Epidermal melanocyte (primary cell): ENCODE data around the gene PAX5.

Source experiments
- DNase-seq: peaks from one replicate; pipeline ENCODE4 v3.0.0; 2011; ENCODE audit warnings: low spot score; ENCODE audit not compliant: insufficient read length

The PAX5 gene

GRCh38 chr9:36839131-36839885, 194.8 kb downstream of the PAX5 start:
- no peak for DNase-seq

DNA sequence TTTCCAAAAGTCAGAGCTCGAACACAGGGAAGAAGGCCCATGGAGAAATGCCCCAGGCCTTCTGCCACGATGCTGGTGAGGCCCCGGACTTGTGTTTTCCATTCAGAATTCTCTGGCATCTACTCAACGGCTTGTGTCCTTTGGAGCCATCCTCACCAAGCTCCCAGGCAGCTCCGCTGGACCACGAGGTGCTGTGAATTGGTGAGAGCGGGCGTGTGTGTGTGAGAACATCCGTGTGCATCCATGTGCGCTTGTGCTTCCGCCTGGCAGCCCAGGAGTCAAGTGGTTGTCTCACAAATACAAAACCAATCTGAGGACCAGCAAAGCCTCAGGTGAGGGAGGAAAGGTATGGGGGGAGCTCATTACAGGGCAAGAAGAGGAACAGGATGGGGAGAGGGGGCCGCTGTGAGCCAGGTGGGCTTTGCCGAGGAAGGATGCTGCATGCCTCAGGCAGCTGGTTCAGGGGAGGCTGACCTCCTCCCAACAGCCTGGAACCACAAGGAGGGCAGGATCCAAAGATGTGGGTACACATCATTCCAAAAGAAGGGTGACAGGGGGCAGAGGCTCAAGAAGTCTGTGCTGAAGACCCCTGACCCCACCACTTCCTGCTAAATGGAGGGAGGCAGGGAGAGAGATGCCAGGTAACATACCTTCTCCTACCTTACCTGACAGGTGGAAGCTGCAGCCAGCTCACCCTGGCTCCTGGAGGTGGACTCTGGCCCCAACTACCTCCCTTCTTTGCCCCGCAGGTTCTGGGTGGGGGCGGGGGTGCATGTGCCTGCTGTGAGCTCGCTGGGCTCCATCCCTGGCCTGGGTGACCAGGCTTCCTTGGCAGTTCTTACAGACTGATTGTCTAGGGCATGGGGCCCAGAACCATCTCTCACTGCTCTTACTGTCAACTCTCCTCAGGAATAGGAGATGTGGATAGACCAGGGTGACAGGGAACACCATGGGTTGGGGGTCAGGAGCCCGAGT, 196.3 kb downstream of the PAX5 start:
- DNase-seq, result no peak

DNA sequence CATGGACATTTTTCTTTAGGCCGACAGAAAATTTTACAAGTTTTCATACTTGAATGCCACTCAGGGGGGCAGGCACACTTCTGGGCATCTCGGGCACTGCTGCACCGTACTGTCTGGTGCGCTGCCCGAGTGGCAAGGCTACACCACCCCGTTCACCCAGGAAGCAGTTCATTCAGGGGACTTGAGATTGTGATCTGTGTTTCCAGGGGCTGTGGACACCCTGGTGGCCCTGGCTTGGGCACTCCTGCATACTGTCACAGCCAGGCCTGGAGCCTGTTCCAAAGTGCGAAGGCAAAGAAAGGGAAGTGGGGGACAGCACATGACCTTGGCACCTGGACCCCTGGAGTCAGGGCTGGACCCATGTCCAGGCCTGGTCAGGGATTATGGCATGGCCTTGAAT, 197.6 kb downstream of the PAX5 start:
- DNase-seq, result no peak

DNA sequence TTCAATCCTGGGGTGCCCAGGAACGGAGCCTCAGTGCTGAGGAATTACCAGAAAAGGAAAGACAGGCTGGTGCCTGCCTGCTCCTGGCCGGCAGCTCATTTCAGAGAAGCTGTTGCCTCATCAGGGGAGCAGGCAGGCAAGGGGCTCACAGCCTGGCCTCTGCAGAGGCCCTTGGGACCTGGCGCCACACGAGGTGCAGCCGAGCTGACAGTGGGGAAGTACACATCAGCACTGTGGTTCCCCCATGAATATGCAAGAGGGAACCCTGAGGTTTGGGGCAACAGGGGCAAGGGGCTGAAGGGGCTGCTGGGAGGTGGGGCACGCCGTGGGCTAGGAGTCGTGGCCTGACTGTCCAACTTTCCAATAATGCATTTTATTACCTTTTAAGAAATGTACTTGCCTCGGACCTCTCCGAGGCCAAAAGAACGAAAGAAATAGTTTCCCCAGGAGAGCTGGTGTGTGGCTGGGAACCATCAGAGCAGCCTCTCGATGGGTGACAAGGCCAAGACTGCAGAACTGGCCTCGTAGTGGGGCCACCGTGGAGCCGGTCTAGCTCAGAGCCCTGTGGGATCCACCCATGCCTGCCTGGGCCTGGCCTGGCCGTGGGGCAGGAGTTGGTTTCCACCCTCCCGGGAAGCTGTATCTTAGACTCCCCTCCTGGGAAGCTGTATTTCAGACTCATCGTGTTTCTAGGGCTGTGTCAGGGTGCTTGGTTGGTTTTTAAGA, 198.6 kb downstream of the PAX5 start:
- no peak for DNase-seq

DNA sequence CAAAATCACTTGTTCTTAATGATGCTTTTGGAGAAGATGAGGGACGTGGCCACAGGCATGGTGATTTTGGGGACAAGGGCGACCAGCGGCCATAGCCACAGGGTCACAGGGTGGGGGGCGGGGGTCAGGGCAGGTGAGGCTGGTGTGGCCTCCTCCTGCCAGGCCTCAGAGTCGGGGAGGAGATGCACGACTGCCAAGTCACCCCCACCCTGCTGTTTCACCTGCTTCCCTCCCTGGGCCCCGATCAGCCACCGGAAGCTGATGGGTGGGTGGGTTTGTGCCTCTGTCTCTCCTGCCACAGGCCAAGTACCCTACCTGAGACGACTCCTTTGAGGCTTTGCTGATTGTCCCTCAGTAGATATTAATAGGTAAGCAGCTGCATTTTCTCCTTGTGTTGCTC, 199.3 kb downstream of the PAX5 start:
- no peak for DNase-seq

GRCh38 chr9:36833954-36834353, 200.1 kb downstream of the PAX5 start:
- DNase-seq, result no peak

DNA sequence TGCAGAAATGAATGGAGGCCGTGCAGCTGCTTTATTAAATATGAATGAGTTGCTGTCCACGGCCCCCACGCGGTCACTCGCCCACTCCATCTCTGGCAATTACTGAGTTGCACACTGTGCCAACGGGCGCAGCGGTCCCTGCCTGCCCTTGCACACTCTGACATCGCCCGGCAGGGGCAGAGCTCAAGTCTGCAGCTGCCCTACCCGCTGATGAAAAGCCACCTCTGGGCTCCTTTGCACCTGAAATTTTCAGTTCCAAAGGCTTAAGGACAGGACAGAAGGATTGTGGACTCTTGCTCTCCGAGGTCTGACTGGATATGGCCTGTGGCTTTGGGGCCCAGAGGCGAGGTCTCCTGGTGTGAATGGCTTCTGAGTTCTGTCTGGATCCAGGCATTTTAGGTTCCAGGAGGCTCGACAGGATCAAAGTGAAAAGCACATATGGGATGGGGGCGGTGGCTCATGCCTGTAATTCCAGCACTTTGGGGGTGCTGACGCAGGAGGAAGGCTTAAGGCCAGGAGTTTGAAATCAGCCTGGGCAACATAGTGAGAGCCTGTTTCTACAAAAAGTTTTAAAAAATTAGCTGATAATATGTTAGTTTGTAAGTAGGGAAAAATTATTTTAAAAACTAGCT, 201.8 kb downstream of the PAX5 start:
- DNase-seq, result no peak

DNA sequence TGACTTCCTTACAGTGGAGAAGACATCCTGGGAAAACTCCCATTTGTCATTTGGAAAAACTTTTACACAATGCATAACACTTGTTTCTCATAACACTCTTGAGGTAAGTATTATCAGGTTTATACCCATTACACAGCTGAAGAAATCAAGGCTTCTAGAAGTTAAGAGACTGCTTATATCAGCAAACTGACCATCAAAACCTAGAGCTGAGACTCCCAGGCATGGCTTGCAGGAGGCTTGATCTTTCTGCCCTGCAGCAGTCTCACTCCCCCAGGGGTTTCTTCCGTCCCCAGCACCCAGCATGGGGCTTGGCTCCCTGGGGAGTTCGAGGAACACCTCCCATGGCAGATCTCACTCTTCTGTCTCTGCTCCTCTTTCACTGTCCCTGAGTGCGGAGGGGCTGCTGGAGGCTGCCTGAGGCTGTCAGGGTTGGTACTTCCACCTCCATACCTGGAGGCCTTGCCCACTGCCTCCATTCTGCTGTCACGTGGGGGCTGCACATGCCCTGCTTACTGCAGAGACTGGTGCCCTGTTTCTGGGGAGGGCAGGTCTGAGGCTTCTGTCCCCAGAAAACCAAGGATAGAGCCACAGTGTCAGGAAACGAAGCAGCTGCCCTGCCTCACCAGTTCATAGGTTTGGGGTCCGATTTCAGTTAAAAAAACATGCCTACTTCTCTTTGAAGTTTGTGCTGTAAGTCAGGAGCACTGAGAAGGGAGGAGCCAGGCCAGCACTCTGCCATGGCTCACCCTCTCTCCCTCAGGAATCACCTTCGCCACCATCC, 202.5 kb downstream of the PAX5 start:
- DNase-seq, result no peak

DNA sequence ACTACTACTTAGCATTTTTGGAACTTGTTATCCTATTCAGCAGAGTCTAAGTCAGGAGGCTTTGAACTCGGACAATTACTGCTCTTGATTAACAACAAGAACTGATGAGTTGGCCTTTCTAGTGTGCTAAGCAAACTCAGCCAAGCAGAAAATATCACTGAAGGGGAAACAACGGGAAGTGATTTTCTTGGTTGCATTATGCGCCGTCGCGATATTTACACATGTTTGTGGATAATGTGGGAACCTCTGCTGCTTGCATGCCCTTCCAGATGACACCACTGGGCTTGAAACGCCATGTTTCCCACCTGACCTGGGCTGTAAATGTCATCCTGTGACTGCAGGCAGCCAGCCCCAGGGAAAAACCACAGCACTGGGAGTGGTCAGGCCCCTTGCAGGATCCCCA, 205.5 kb downstream of the PAX5 start:
- no peak for DNase-seq

DNA sequence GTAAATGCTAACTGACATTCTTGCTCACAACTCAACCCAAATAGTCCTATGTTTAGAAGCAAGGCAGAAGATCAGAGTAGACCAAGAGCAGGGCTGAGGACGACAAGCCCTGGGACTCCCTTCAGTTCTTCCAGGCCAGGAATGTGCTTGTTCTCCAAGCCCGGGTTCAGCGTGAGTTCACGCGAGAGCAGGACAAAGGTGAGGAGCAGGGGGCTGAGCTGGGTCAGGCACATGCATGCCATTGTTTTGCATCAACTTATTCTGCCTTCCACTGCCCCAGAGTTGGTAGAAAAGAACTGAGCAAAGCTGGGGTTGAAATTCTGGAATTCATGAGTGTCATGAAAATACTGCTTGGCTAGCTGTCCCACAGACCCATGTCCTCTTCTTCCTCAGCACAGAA, 206.5 kb downstream of the PAX5 start:
- DNase-seq, result no peak

DNA sequence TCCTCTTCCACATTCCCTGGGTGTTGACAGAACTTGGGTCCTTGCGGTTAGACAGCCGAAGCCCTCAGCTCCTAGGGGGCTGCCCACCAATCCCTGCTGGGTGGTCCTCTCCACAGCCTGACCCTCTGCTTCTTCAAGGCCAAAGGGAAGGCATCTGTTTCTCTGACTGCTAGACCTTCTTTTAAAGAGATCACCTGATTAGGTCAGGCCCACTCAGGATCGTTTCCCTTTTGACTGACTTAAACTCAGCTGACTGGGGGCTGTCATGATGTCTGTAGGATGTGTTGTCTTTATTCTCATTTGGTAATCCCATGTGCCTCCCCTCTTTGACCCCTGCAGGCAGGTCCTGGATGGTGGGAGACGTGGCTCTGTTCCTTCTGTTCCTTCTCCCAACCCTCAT, 207.5 kb downstream of the PAX5 start:
- no peak for DNase-seq

DNA sequence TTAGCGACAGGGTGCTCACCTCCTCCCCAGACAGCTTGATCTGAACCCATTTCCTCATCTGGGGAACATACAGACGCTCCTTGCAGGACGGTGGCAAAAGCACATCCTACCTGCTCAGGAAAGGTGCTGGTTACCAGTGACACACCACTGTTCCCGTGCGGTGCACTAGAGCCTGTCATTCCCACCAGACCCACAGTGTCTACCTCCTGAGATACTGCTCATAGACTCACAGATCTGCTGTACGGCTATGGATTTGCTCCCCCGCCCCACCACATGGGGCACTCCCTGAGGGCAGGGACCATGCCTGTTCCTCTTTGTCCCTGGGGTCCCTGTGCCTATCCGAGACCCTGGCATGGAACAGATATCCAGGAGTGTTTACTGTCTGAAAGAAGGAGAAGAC, 208.9 kb downstream of the PAX5 start:
- DNase-seq, result no peak

- no peak for DNase-seq
These were observed 210.1 kb downstream of the PAX5 start for GRCh38 chr9:36823934-36824333.

GRCh38 chr9:36823466-36823865, 210.6 kb downstream of the PAX5 start:
- no peak for DNase-seq

GRCh38 chr9:36822201-36822600, 211.9 kb downstream of the PAX5 start:
- DNase-seq, result no peak

- no peak for DNase-seq
These were observed 213.6 kb downstream of the PAX5 start for GRCh38 chr9:36820392-36820861.

DNA sequence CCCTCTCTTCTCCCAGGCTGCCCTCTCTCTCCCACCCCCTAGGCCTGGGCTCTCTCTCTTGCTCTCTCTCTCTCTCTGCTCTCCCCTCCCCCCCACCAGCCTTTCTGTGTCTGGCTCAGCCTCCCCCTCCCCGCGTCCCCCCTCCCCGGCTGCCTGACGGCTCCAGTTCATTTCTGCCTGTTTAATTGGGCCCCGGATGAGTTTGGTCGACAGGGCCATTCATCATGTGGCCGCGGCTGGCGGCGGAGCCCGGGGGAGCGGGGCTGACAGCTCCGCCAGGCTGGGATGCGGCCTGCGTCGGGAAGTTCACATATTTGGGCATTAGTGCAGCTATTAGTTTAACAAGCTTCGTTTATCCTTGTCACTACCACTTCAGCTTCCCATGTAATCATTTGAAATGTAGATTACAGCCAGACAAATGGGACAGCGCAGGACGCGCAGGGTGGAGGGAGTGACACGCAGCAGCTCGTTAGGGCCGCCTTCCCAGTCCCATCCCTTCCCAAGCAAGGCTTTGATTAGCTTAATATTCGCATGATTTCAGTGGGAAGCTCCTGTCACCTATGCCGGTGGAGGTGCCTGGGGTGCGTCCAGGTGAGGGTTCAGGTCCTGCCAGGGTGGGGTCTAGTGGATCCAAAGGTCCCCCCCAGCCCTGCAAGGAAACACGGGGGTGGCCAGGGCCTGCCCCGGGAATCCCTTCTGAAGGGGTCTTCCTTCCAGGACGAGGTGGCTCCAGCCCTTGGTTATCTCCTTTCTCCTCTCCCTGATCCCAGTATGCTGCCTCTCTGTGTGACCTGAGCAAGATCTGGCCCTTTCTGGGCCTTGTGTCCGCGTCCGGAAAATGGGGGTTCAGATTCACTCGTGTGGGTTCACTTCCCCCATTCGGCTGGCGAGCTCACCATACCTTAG, 214.8 kb downstream of the PAX5 start:
- DNase-seq, result no peak

DNA sequence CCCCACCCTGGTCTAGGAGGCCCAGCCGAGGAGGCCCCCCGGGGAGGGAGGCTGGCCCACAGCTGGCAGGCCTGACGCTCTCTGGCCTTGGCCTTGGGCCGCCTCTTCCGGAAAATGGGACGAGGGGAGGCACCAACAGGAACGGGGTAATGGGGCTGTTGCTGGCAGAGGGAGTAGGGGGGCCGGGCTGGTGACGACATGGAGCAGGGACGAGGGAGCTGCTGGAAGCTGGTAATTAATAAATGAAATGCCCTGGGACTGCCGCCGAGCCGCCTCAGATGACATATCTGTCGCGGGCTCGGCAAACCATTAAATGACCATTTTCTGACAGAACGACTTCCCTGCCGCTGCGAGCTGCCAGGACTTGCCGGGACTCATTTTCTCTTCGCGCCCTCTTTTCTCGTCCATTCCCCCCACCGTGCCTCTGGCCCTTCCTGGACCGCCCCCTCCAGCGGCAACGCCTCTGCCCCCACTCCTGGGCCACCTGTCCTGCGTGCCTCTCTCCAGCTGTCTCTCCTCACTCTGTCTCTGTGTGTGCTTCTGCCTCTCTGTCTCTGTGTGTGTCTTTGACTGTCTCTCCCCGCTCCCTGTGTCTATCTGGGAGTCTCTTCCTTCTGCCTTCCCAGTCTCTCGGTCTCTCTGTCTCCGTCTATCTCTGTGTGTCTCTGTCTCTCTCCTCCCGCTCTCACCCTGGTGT, 215.7 kb downstream of the PAX5 start:
- no peak for DNase-seq
